Endometrium (tissue), 2 donors: ENCODE results near the gene USP47.

ENCODE experiments used
- FAIRE-seq: peaks from 2 replicates; lab custom pipeline; 2012; peaks lifted over from hg19 to GRCh38; lab: Jason Lieb, UNC
- donor health status: control.
- donor health status: control.

Gene USP47

DNA sequence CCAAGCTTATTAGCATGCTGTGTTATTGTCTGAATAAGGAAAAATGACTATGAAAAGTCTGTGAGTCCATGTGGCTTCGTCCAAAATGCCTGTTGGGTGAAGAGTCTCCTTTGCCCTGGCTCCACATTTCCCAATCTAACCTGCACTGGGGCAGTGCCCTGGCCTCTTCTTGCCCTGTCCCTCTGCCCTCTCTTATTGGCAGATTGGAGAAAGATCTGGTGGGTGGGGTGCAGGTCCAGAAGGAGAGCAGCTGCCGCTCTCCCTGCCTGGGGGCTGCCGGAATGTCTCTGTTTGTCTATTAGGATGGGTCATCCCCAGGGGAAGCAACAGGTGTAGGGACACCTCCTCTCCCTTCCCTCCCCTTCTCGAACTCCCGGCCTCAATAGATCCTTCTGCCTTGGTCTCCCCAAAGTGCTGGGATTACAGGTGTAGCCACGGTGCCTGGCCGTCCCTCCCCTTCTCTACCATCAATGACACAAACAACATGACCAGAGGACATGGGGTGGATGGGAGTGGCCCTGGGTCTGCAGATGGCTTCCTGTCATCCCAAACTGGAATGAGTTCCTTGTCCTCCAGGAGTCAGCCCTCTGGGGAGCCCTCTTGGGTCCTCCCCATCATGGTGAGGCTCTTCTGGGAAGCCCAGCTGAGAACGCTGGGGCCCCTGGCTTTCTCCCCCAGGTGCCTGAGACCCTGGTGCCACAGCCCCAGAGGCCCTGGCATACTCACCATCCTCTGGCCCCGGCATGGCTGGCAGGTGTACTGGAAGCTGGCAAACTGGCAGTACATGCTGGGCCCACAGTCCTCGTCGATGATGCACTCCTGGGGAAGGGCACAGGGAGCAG lies 126.1 kb downstream of the USP47 start:
- no peak for FAIRE-seq

DNA sequence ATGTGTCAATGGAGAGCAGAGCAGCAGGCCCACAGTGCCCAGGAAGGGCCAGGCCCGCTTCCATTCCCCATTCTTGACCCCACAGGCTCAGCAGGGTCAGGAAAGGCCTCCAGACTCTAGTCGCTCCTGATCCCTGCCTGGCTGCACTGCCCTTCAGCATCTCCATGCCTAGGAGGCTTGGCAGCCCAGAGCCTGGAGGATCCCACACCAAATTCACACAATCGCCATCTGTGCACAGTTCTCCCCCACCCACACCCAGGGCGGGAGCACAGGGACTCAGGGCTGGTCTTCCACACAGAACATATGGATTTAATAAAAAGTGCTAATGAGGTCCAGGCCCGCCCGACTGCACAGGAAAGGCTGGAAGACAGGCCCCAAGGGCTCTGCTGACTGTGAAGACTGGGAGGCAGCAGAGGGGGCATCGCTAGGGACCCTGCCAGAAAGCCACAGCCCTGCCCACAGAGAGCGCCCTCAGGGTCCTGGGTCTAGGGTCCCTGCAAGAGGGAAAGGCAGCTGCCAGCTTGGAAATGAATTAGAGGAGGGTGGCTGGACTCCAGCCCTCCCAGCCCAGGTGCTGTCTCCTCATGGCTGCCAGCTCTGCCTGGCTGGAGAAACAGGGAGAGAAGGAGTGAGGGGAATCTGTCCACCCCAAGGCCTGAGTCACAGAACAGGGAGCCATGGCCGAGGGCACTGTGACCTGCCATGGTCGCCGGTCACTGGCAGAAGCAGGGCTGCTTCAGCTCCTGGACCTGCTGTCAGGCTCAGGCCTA lies 126.9 kb downstream of the USP47 start:
- peak; percentile 75 for FAIRE-seq

DNA sequence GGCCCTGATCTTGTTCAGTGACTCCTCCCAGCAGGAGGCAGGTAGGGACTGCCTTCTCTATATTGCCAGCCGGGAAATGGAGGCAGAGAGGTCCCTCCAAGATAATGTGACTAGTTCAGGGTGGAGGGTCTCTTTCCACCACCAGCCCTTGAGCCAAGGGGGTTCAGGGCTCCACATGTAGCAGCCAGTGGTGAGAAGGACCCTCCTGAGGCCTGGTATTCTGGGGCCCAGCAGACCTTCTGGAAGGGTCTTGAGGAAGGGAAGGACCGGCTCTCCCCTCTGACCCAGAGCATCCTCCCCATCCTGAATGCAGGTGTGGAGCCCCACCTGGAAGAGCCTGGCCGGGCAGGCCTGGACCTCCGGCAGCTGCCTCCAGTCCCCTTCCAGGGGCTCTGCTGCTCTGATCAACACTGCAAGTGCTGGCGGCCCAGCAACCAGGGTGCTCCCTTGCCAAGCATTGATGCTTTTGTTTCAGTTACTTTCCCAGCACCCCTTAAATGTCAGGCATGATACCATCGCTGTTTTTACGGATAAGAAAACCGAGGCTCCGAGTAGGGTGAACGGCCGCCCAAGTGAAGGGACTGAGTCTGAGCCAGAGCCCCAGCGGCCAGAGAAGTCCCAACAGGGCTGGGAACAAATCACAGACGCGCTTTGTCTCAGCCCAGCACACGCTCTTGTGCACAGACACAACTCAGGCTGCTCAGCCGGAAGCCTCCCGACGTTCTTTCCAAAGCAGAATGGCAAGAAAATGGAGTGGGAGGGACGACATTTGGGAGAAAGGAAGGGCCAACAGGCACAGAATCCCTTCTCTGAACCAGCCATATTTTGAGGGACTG lies 127.8 kb downstream of the USP47 start:
- no peak for FAIRE-seq

DNA sequence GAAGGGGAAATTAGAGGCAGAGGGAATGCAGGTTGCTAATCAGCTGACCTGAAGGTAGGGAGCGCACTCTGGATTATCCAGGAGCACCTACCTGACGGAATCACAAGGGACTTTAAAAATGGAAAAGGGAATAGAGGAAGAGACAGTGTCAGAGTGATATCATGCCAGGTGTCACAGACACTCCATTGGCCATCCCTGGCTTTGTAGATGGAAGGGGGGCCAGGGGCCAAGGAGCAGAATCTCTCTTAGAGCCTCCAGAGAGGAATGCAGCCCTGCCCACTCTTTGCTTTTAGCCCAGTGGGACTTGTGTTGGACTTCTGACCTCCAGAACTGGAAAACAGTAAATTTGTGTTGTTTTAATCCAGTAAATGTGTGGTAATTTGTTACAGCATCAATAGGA lies 128.8 kb downstream of the USP47 start:
- FAIRE-seq: no peak

DNA sequence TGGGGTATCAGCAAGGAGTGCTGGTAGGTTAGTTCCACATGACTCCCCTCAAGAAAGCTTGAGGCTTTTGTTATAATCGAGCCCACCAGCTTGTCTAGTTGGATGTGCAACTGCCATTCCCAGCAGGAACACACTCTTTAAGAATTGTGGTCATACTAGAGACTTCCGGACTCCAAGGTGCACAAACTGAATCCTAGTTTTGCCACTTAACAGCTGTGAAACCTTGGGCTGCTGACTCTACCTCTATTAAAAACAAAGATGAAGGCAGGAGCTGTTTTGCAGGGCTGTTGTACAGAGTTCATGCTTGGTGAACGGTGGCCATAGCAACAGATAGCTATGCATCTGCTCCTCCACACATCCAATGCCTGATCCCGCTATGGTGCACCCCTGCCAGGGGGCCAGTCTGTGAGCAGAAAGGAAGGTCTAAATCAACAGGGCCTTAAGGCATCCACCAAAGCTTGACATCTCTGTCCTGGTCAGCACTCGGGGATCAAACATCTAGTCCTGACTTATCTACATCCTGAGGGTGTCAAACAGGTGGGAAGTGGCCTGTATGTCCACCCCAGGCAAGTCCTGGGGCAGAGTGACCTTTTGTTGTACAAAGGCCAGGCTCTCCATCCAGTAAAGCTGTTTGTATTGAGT lies 130.3 kb downstream of the USP47 start:
- FAIRE-seq: no peak

DNA sequence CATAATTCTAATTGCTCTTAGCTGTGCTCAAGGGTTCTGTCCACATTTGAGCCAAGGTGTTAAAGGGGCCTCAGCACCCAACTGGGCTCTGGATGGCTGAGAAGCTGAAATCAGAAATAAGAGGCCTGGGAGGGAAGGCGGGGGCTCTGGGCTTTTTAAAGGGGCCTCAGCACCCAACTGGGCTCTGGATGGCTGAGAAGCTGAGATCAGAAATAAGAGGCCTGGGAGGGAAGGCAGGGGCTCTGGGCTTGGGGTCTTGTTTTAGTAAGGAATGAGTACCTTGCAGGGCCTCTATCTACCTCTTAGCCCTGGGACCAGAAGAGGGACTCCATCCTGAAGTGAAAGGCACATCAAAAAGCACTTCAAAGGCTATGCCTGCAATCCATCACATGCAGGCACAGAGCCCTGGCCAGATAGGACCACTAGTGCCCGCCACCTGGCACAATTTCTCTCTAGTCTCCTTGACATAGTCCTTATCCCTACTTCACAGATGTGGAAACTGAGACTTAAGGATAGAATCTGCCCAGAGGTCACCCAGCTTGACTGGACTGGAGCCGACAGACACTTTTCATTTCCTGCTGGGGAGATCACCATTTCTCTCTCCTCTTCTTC lies 131.1 kb downstream of the USP47 start:
- no peak for FAIRE-seq

DNA sequence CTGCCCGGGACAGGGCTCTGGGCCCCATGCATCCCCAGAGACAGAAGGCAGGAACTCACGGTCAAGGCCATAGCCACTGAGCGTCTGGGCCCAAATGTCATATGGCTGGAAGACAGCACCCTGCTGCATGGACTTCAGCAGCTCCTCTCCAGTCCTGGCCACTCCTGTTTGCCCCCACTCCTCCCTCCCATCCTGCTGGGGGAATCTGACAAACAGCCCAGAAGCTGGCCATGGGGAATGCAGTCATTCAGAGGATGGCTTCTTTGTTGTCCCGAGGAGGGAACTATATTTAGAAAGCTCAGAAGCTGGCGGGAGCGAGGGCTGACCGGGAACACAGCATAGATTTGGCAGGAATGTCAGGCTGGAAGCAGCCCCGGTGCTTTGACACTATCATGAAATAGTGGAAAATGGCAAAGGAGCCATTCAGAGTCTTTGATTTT lies 131.6 kb downstream of the USP47 start:
- FAIRE-seq: peak; percentile 26

DNA sequence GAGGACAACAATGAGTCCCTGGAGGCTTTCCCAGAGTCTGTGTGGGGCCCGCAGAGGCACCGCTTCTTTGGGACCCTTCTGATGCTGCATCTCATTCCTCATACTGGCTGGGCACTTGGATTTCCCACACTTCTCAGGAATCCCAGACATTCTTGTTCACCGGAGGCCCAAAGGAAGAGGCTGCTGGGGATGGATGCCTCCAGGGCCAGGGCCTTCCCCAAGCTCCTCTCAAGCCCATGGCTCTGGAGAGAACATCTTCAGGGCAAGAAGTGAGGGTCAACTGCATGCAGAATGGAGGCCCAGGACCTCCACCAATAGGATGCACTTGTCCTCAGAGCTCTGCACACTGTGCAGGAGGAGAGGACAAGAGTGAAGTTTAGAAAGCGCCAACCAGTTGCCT lies 132.1 kb downstream of the USP47 start:
- FAIRE-seq: no peak

DNA sequence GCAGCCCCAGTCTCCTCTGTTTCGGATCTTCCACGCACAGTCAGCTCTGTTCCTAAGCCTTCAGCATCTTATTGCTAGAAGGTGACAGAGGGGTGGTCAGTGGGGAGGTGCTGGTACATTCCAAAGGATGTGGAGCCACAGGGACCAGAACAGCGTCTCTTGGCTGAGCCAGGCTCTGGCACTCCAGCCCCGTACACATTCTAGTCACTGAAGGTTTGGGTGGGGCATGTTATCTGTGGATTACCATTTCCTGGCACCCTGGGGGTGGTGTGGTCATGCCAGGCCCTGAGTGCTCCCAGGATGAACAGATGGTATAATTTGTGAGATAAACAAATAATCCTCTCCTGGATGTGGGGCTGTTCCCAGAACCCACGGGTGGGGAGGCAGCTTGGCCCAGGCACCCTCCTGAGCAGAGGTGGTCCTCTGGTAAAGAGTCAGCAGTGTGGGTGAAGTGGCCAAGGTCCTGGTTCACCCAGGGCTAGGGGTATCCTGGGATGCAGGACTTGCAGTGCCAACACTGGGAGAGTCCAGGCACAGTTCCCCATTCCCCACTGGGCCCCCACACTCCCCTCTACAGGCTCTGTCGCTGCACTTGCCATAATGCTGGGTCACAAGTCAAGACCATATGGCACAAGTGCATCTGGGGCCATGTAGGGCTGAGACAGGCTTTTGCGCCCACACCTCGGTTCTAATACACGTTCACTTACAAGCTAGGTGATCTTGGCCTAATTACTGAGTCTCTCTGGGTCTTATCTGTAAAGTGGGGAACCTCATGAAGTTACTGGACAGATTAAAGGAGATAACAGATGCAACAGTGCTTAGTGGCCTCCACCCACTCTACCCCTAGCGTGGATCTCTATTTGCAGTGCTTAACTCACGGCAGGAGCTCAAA lies 133.7 kb downstream of the USP47 start:
- no peak for FAIRE-seq

DNA sequence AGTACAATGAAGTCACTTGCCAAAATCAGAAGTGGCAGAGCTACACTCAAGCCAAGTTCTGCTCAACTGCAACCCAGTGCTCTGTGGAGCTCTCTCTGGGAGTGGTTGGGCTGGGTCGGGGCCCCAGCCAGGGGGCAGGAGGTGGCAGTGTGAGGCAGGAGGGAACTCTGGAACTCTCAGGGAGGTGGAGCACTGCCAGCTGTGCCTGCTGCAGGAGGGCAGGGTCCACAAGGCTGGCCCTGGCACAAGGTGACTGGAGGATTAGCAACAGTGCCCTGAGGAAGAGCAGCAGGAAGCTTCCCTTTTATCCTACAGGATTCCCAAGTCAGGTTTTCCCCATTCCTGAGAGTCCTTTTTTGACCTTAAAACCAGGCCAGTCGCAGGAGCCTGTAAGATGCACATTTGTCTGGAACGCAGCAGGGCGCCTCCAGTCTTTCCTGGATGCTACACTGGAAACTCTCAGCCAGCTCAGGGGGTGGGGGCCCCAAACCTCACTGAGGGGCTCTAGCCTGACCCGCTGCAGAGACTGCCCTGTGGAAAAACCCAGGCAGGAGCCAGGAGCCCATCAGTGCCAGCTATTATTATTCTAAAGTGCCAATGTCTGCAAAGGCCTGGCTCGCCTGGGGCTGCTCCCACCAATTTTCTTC lies 134.8 kb downstream of the USP47 start:
- FAIRE-seq: no peak

DNA sequence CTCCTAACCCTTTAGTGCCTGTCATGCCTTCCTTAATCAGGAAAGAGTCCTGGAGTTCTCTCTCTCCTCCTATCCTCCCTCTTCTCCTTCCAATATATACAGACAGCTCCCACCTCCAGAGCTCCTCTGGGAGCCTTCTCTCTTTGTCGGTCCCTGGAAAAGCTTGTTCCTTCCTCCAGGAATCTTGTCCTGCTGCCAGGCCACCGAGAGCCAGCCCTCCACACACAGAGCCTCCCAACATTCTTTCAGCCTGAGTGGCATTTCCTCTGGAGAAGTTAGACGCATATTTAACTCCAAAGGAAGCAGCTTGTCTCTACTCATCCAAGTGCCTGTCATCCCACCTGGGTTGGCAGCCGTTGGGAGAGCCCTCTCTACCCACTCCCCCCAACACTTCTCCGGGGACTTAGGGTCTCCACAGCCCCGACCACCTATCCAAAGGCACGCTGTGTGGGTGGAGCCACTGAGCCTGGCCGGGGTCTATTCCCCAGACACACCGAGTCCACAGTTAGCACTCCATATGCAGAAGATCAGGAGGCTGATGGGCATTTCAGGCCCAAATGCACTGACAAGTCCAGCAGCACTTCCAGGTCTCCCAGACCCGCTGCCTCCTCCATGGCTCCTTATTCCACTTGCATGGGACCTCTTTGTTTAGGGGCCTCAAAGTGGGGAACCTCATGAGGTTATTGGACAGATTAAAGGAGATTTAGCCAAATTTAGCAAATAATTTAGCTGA lies 135.6 kb downstream of the USP47 start:
- FAIRE-seq: peak; percentile 62

DNA sequence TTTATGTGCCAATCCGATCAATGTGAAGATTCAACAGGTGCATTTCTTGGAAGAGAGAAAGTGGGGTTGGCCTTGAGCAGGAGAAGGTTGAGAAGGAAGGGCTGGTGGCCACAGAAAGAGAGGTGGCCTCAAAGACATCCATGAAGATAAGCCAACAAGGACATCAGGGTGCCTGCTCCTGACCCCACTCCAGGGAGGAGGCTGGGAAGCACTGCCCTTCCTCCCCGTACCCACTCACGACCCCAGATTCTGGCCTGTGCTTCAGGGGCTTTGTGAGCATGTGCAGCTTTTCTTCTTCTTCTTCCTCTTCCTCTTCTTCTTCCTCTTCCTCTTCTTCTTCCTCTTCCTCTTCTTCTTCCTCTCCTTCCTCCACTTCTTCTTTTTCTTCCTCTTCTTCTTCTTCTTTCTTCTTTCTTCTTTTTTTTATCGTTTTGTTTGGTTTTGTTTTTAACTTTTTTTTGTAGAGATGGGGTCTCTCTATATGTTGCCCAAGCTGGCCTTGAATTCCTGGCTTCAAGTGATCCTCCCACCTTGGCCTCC lies 136.4 kb downstream of the USP47 start:
- no peak for FAIRE-seq

DNA sequence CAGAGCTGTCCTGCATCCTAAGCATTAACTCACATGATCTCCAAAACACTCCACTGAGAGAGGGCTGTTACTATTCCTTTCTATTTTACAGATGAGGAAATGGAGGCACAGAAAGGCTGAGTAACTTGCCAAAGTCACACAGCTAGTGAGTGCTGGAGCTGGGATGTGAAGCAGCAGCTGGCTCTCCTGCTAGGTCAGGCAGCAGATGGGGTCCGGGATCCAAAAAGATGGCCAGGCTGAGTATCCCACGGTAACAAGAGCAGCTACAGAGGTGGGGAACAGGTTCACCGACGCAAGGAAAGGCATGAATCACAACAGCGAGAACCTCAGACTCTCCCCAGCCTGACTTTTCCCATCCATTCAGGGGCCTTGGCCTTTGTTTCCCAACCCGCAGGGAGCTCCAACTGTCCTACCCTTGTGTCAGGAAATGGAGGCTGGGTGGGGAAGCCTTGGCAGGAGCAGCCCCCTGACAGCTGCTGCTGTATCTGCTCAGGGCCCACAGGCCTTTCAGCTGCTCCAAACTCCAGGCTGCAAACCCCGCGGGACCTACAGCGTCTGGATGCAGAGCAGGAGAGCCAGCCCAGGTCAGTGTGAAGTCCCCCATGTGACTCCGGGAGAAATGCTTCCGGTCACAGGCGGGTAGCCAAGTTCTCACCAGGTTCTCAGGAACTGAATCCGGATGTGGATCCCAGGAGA lies 137.2 kb downstream of the USP47 start:
- no peak for FAIRE-seq

DNA sequence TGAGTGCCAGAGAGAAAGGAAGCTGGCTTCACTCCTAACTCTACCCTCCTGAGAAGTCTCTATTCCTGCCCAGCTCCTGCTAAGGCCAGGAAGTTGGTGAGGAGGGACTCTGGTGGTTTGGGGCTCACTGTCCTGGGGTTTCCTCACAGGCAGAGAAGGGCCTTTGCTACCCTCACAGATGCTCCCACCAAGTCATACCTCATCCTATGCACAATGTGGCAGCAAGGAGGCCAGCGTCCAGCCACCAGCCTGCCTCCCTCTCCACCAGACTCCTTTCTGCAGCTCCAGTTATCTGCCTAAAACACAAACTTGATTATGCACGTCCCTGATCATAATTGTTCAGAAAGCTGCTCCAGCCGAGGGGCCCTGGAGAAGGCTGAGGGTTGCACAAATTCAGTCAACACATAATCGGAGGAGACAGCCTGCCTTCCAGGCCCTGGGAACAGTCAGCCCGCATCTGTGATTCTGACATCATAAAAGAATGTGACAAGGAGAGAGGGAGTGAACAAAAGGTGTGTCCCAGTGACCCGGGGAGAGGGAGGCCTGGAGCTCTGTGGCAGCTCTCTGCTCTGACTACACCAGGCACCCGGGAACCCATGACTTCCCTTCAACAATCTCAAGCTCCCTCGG lies 137.8 kb downstream of the USP47 start:
- no peak for FAIRE-seq

DNA sequence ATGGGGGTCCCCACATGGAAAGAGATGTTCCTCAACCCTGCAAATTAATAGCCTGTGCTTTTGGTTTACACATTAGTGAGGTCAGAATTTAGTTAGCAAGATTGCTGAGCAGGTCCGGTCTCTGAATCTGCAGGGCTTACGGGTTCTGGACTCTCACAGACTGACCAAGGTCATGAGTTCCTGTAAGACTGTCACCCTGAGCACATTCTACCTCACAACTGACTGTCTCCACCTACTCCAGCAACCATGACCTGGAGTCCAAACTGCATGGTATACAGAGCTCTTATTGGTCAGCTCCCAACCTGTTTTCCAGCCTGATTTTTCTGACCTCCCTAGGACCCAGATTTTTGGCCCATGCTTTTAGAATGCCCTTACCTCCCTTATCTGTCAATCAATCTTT lies 138.4 kb downstream of the USP47 start:
- no peak for FAIRE-seq

DNA sequence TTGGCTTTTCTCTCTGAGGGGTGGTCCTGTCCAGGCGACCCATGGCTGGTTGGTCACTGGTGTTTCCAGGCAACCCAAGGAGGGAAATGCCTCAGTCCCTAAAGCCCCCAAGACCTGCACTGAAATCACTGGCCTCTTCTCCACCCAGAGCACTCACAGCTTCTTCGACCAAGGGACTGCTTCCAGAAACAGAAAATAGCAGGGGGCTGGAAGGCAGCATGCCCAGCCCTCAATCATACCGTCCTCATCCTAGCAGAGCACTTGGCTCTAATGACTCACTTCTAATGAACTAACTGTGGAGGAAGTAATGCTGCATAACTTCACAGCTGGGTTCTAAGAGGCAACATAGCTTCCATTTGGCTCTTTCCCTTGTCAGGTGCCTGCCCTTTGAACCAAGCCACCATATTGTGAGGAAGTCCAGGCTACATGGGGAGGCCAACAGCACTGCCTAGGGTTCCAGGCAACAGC lies 139.1 kb downstream of the USP47 start:
- no peak for FAIRE-seq

DNA sequence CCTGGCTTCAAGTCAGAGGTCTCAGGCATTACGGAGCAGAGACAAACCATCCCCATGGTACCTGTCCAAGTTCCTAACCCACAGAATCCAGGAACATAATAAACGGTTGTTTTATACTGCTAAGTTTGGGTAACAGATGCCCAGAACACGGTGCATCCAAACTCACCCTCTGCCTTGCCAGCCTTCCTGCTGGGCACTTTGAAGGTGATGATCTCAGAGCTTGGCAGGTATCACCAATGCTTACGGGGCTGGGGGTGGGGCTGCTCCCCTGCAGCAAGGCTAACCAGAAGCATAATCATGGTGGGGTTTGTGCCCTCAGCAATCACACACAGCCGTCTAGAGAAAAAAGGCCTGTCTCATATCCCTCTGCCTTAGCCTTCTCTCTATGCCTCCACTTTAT lies 139.6 kb downstream of the USP47 start:
- no peak for FAIRE-seq

DNA sequence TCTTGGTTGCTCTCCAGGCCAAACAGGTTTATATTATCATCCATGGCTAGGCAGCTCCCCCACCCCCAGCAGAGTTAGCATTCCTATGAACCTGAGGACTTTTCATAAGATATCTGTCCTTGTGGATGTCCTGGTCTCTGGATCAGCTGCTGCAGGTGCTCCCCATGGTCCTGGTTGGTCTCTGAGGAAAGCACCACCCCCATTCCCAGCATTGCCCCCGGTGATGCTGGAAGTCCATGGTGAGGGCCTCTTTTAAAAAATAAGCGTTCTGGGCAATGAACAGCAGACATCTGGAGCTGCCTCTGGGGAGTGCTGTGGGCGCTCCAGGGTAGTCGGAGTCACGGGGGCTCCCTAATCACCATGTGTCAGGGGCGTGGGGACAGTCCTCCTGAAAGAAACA lies 140.1 kb downstream of the USP47 start:
- no peak for FAIRE-seq
